Measurements from ENCODE around the gene ZXDC.

Gene ZXDC

GRCh38 chr3:126394179-126394976 lies 81.3 kb downstream of the ZXDC start, which contains the start of gene CFAP100:
CFAP100 (plus strand) TSS chr3:126394909; CDS start chr3:126396001, 1,092 bp downstream.
- TF ChIP-seq, protein P1, sequence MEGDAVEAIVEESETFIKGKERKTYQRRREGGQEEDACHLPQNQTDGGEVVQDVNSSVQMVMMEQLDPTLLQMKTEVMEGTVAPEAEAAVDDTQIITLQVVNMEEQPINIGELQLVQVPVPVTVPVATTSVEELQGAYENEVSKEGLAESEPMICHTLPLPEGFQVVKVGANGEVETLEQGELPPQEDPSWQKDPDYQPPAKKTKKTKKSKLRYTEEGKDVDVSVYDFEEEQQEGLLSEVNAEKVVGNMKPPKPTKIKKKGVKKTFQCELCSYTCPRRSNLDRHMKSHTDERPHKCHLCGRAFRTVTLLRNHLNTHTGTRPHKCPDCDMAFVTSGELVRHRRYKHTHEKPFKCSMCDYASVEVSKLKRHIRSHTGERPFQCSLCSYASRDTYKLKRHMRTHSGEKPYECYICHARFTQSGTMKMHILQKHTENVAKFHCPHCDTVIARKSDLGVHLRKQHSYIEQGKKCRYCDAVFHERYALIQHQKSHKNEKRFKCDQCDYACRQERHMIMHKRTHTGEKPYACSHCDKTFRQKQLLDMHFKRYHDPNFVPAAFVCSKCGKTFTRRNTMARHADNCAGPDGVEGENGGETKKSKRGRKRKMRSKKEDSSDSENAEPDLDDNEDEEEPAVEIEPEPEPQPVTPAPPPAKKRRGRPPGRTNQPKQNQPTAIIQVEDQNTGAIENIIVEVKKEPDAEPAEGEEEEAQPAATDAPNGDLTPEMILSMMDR (IDR thresholded peaks at IDR 0.05; ENCODE audit: borderline replicate concordance, insufficient read depth, low read depth, low read length): no peak
- H3K4me3 ChIP-seq (ENCODE audit: low read depth, low read length): no peak within 1 kb of the TSS

DNA sequence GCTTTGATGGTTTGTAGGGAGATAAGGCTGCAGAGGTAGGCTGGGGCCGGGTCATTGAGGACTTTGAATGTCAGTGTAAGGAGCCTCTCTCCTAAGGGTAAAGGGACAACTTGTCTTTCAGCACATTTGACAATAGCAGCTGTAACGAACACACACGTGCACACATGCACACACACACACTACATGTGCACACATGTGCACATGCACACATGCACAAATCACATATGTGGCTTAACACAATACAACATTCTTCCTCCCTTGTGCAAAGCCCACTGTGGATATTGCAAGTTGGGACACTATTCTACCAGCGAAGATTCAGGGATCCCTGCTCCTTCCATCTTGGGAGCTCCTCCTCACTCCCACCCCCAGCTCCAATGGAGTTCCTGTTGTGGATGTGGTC lies 82.1 kb downstream of the ZXDC start:
- TF ChIP-seq, protein P1 (IDR thresholded peaks at IDR 0.05; ENCODE audit: borderline replicate concordance, insufficient read depth, low read depth, low read length): no peak
- no peak overlapping the region for H3K4me3 ChIP-seq (ENCODE audit: low read depth, low read length)

- H3K4me3 ChIP-seq (ENCODE audit: low read depth, low read length): no peak overlapping the region
- TF ChIP-seq, protein P1 (IDR thresholded peaks at IDR 0.05; ENCODE audit: borderline replicate concordance, insufficient read depth, low read depth, low read length): no peak
Observed at GRCh38 chr3:126392246-126392645, 83.4 kb downstream of the ZXDC start.

- H3K4me3 ChIP-seq (ENCODE audit: low read depth, low read length): no peak overlapping the region
- TF ChIP-seq, protein P1 (IDR thresholded peaks at IDR 0.05; ENCODE audit: borderline replicate concordance, insufficient read depth, low read depth, low read length): no peak
Observed at GRCh38 chr3:126391631-126392030, 84.1 kb downstream of the ZXDC start.

DNA sequence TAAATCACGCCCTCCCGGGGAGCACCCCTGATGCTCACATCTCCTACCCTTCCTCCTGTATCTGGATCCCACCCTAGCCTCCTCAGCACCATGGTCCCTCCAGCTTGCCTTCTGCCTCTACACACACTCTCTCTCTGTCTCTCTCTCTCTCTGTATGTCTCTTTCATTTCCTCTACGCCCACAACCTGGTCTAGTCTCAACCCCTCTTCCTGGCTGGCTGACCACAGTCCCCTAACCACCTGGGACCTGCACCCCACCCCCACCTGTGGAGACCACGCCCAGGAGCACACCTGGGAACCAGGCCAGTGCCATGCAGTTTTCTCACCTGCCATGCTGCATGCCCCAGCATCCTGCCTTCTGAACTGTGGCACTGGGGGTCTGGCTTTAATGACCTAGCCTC lies 84.9 kb downstream of the ZXDC start:
- TF ChIP-seq, protein P1 (IDR thresholded peaks at IDR 0.05; ENCODE audit: borderline replicate concordance, insufficient read depth, low read depth, low read length): no peak
- no peak overlapping the region for H3K4me3 ChIP-seq (ENCODE audit: low read depth, low read length)

DNA sequence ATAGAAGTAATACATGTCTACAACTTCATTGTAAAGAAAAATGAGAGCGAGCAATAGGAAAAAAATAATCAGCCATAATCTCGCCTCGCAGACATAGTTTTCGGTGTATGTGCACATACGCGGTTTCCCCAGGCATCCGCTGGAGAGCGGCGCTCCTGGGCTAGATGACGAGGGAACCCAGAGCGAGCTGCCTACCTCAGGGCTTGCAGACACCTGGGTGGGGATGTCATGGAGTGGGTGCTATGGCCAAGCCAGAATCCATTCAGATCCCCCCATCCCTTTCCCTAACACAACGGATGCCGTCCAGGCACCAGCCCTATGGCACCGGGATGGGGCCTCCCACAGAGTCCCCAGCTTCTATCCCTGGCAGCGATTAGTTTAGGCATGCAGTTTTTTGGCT lies 85.5 kb downstream of the ZXDC start:
- TF ChIP-seq, protein P1 (IDR thresholded peaks at IDR 0.05; ENCODE audit: borderline replicate concordance, insufficient read depth, low read depth, low read length): no peak
- no peak overlapping the region for H3K4me3 ChIP-seq (ENCODE audit: low read depth, low read length)

- H3K4me3 ChIP-seq (ENCODE audit: low read depth, low read length): no peak overlapping the region
- TF ChIP-seq, protein P1 (IDR thresholded peaks at IDR 0.05; ENCODE audit: borderline replicate concordance, insufficient read depth, low read depth, low read length): no peak
Observed at GRCh38 chr3:126389794-126390146, 85.9 kb downstream of the ZXDC start.

Measured in GM12875 (cell line).